Dendritic cell treated with granulocyte-macrophage colony-stimulating factor and Interleukin-4, amounts not matched to agents 40 ng/mL and 50 ng/mL, for 4 days (primary cell): ENCODE data around the gene LRP5.
"Not testable (repeated sequence)": the region's sequence is repeated elsewhere in the genome, so short reads cannot be mapped to it uniquely, and the experiment has no call there.

Source experiments
- H3K27ac Mint-ChIP-seq: one replicate; pipeline ENCODE4 v1.8.0; 2022; ENCODE audit warnings: mild to moderate bottlenecking, mixed read lengths
- H3K27me3 Mint-ChIP-seq: one replicate; pipeline ENCODE4 v1.8.0; 2022; ENCODE audit warnings: mild to moderate bottlenecking, mixed read lengths
- H3K36me3 Mint-ChIP-seq: one replicate; pipeline ENCODE4 v1.8.0; 2022; ENCODE audit warnings: low read depth, mixed read lengths
- H3K4me1 Mint-ChIP-seq: one replicate; pipeline ENCODE4 v1.8.0; 2022; ENCODE audit warnings: low read depth, mixed read lengths
- H3K4me3 Mint-ChIP-seq: one replicate; pipeline ENCODE4 v1.8.0; 2022; ENCODE audit warnings: mild to moderate bottlenecking, moderate library complexity, mixed read lengths
- H3K9me3 Mint-ChIP-seq: one replicate; pipeline ENCODE4 v1.8.0; 2022; ENCODE audit warnings: mixed read lengths
- intact Hi-C: fragments of 100-400 bp; cut with micrococcal nuclease; formaldehyde crosslinking; loops from one replicate; pipeline ENCODE4 v1.15.0; 2022

The LRP5 gene

GRCh38 chr11:68390315-68390714, 77.9 kb downstream of the LRP5 start:
- no peaks in the 10 kb centered on the region for H3K36me3 Mint-ChIP-seq
- H3K4me1 Mint-ChIP-seq = no peaks in the 10 kb centered on the region
- H3K9me3 Mint-ChIP-seq = no peaks in the 10 kb centered on the region
- H3K4me3 Mint-ChIP-seq = no peak overlapping the region
- H3K27ac Mint-ChIP-seq = no peak overlapping the region
- intact Hi-C loops = no loop called here
- no peaks in the 10 kb centered on the region for H3K27me3 Mint-ChIP-seq

GRCh38 chr11:68392822-68393221, 80.4 kb downstream of the LRP5 start:
- Mint-ChIP-seq H3K4me3 (no peak overlapping the region), H3K36me3 (no peaks in the 10 kb centered on the region), H3K4me1 (peaks cover 3% of the 10 kb centered on the region), H3K27me3 (peaks cover 3% of the 10 kb centered on the region), H3K27ac (peak overlapping the region; percentile 34), H3K9me3 (no peaks in the 10 kb centered on the region)
- intact Hi-C loops = no loop called here

GRCh38 chr11:68396516-68396915, 84.1 kb downstream of the LRP5 start:
- no peaks in the 10 kb centered on the region for H3K9me3 Mint-ChIP-seq
- intact Hi-C loops = no loop called here
- H3K27ac Mint-ChIP-seq = no peak overlapping the region

GRCh38 chr11:68397256-68397655, 84.9 kb downstream of the LRP5 start:
- intact Hi-C loops = no loop called here

More at GRCh38 chr11:68396516-68396915, 84.1 kb downstream of the LRP5 start:
- H3K4me3 Mint-ChIP-seq = no peak overlapping the region
- peaks cover 7% of the 10 kb centered on the region for H3K27me3 Mint-ChIP-seq
- H3K4me1 Mint-ChIP-seq = peaks cover 8% of the 10 kb centered on the region
- H3K36me3 Mint-ChIP-seq = no peaks in the 10 kb centered on the region

GRCh38 chr11:68398995-68399851, 86.8 kb downstream of the LRP5 start:
- no peaks in the 10 kb centered on the region for H3K36me3 Mint-ChIP-seq
- peaks cover 8% of the 10 kb centered on the region for H3K4me1 Mint-ChIP-seq
- H3K27me3 Mint-ChIP-seq = peaks cover 7% of the 10 kb centered on the region
- intact Hi-C loops = no loop called here
- H3K9me3 Mint-ChIP-seq = no peaks in the 10 kb centered on the region
- H3K27ac Mint-ChIP-seq = no peak overlapping the region
- H3K4me3 Mint-ChIP-seq = no peak overlapping the region

More at GRCh38 chr11:68397256-68397655, 84.9 kb downstream of the LRP5 start:
- no peaks in the 10 kb centered on the region for H3K36me3 Mint-ChIP-seq
- peaks cover 8% of the 10 kb centered on the region for H3K4me1 Mint-ChIP-seq
- H3K27me3 Mint-ChIP-seq = peaks cover 7% of the 10 kb centered on the region
- H3K4me3 Mint-ChIP-seq = no peak overlapping the region
- no peaks in the 10 kb centered on the region for H3K9me3 Mint-ChIP-seq
- no peak overlapping the region for H3K27ac Mint-ChIP-seq

- no peak overlapping the region for H3K4me3 Mint-ChIP-seq
- H3K27me3 Mint-ChIP-seq = peaks cover 7% of the 10 kb centered on the region
- H3K9me3 Mint-ChIP-seq = no peaks in the 10 kb centered on the region
- no peak overlapping the region for H3K27ac Mint-ChIP-seq
- intact Hi-C loops = no loop called here
- H3K36me3 Mint-ChIP-seq = no peaks in the 10 kb centered on the region
- peaks cover 8% of the 10 kb centered on the region for H3K4me1 Mint-ChIP-seq
Measured at GRCh38 chr11:68399916-68400315, 87.5 kb downstream of the LRP5 start.

GRCh38 chr11:68400584-68400983, 88.2 kb downstream of the LRP5 start:
- H3K27ac Mint-ChIP-seq, intact Hi-C loops, H3K4me1 Mint-ChIP-seq, H3K9me3 Mint-ChIP-seq, H3K36me3 Mint-ChIP-seq, H3K27me3 Mint-ChIP-seq, H3K4me3 Mint-ChIP-seq: not testable (repeated sequence)

GRCh38 chr11:68401856-68402255, 89.5 kb downstream of the LRP5 start:
- Mint-ChIP-seq H3K4me3 (no peak overlapping the region), H3K9me3 (no peaks in the 10 kb centered on the region), H3K27ac (no peak overlapping the region), H3K36me3 (no peaks in the 10 kb centered on the region), H3K4me1 (peaks cover 8% of the 10 kb centered on the region), H3K27me3 (peaks cover 6% of the 10 kb centered on the region)
- intact Hi-C loops = no loop called here

GRCh38 chr11:68402355-68403031, 90.1 kb downstream of the LRP5 start:
- Mint-ChIP-seq H3K27me3 (peaks cover 5% of the 10 kb centered on the region), H3K27ac (no peak overlapping the region), H3K36me3 (no peaks in the 10 kb centered on the region), H3K9me3 (no peaks in the 10 kb centered on the region), H3K4me1 (peaks cover 8% of the 10 kb centered on the region), H3K4me3 (no peak overlapping the region)
- intact Hi-C loops = no loop called here

- Mint-ChIP-seq H3K36me3 (no peaks in the 10 kb centered on the region), H3K4me3 (no peak overlapping the region), H3K27me3 (peaks cover 4% of the 10 kb centered on the region), H3K9me3 (no peaks in the 10 kb centered on the region), H3K27ac (no peak overlapping the region), H3K4me1 (no peaks in the 10 kb centered on the region)
- intact Hi-C loops = no loop called here
Measured at GRCh38 chr11:68403424-68403823, 91.0 kb downstream of the LRP5 start.

- H3K27ac Mint-ChIP-seq = no peak overlapping the region
- peaks cover 4% of the 10 kb centered on the region for H3K27me3 Mint-ChIP-seq
- H3K4me1 Mint-ChIP-seq = no peaks in the 10 kb centered on the region
- H3K36me3 Mint-ChIP-seq = no peaks in the 10 kb centered on the region
- H3K4me3 Mint-ChIP-seq = no peak overlapping the region
- intact Hi-C loops = no loop called here
- no peaks in the 10 kb centered on the region for H3K9me3 Mint-ChIP-seq
Measured at GRCh38 chr11:68403831-68404230, 91.4 kb downstream of the LRP5 start.

GRCh38 chr11:68406324-68407313, 94.2 kb downstream of the LRP5 start:
- Mint-ChIP-seq H3K9me3 (no peaks in the 10 kb centered on the region), H3K27me3 (no peaks in the 10 kb centered on the region), H3K4me3 (no peak overlapping the region), H3K27ac (no peak overlapping the region), H3K4me1 (peaks cover 3% of the 10 kb centered on the region), H3K36me3 (no peaks in the 10 kb centered on the region)
- intact Hi-C loops = no loop called here

GRCh38 chr11:68408512-68408911, 96.1 kb downstream of the LRP5 start:
- peaks cover 6% of the 10 kb centered on the region for H3K4me1 Mint-ChIP-seq
- H3K9me3 Mint-ChIP-seq = no peaks in the 10 kb centered on the region
- intact Hi-C loops = no loop called here
- no peak overlapping the region for H3K27ac Mint-ChIP-seq
- no peak overlapping the region for H3K4me3 Mint-ChIP-seq
- H3K36me3 Mint-ChIP-seq = no peaks in the 10 kb centered on the region
- H3K27me3 Mint-ChIP-seq = no peaks in the 10 kb centered on the region
